NOMO-1 (cell line): ENCODE data around the gene CREB5.
"Not testable (repeated sequence)": the region's sequence is repeated elsewhere in the genome, so short reads cannot be mapped to it uniquely, and the experiment has no call there.

Source experiments
- DNase-seq, 2 experiments: peaks; one replicate each; lab custom pipeline; 2025; ENCODE audit not compliant: unreplicated experiment in 2 of 2; lab: John Stamatoyannopoulos, UW

Gene CREB5

DNA sequence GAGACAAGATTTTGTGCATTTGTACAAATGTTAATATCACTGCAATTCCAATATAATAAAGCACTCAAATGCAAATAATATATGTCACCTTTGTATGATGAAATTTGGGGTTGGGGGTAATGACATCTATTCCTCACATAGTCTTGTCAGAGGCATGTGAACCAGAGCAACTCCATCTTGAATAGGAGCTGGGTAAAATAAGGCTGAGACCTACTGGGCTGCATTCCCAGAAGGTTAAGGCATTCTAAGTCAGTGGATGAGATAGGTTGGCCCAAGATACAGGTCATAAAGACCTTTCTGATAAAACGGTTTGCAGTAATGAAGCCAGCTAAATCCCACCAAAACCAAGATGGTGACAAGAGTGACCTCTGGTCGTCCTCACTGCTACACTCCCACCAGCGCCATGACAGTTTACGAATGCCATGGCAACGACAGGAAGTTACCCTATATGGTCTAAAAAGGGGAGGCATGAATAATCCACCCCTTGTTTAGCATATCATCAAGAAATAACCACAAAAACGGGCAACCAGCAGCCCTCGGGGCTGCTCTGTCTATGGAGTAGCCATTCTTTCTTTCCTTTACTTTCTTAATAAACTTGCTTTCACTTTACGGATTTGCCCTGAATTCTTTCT is 413.6 kb downstream of the CREB5 start:
- DNase-seq = not testable (repeated sequence)

DNA sequence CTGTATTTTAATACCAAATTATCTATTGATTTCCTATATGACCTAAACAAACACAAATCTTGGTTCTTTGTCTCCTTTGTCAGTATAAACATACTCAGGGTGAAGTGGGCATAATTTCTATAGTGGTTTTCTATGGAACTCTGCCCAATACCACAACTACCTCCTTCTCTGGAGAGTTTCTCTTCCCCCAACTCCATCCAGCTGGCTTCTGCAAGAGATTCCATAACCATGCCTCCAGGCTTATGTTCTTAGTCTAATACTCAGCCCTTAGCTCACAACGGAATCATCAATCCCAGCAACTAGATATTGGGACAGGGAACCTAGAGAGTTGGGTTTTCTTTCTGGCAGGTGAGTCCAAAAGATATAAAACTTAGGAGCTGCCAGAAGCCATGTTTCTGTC is 418.5 kb downstream of the CREB5 start:
- DNase-seq = no peak

DNA sequence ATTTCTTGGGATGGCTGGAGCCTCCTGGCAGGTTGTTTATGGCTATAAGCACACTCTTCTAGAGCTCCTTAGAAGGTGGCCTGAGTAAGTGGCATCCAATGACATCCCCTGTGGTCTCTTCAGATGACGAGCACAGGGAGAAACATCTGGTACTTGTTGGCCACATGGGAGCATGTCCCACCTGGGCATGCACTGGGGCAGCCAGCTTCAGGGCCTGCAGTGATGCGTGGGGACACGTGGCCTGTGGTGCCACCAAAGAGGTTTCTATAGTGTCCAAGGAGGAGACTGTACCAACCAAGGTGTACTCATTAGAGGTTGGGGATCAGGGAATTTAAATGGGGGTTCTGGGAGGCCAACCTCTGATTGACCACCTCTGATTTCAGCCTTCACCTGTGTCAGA is 420.4 kb downstream of the CREB5 start:
- DNase-seq = no peak

DNA sequence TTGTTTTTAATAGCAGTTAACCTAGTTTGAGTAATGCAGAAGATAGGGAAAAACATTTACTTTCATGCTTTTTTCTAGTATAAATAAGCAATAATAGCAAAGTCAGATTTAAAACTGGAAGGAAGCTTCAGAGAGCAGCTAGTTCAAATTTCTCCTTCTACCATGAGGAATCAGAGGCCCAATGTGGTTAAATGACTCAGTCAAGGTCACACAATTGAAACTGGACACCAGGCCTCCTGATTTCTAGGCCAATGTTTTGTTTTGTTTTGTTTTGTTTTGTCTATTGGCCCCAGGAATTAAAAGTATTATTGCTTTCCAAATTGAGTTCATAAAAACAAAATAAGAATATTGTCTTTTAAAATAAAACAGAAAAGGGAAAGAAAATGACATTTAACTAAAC is 423.5 kb downstream of the CREB5 start:
- no peak for DNase-seq

DNA sequence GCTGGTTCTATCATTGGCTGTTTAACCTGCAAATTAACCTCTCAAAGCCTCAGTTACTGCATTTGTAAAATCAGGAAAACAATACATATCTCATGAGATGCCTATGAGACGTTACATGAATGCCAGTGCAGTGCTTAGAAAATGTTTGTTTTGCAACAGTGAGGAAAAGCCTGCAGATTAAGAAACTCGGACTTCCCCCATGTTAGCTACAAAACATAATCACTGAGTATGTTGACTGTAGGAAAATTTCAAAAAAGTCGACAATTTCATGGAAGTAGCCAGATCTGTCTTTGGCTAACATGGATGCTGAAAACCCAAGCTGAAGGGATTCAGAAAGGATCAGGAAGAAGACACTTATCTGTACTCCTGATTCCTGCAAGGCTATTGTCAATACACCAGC is 424.4 kb downstream of the CREB5 start:
- DNase-seq = no peak

DNA sequence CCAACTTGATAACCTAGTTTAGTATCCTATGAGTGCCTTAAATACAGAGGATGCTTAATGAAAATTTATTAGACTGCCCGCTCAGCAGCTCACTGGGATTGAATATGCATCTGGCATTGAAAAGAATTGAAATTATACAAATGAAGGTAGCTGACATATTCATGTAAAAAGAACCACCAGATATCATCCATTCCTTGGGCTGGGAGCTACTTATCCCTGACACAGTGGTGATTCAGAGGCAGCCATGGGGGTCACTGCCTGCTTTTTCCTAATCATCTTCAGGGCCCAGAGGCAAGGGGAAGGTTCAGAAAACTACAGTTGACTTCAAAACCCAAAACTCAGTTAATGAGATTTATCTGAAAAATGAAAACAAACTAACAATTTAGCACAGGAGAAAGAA is 424.9 kb downstream of the CREB5 start:
- DNase-seq = no peak

DNA sequence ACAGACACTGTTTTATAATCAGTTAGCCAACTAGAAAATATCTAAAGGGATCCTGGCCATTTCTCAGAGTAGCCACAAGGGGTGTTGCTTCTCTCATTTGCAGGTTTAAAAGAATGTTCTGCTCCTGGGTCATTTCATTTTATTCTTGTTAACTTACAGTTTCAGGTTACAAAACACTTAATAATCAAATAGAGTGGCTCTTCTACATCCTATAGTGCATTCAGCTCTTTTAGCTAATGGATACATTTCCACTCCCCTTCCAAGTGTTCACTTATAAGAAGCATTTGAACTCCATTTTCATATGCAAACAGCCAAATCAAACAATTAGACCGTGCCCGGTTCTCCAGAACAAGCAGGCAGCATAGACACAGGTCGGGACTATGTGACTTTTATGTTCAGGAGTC is 428.3 kb downstream of the CREB5 start:
- no peak for DNase-seq

DNA sequence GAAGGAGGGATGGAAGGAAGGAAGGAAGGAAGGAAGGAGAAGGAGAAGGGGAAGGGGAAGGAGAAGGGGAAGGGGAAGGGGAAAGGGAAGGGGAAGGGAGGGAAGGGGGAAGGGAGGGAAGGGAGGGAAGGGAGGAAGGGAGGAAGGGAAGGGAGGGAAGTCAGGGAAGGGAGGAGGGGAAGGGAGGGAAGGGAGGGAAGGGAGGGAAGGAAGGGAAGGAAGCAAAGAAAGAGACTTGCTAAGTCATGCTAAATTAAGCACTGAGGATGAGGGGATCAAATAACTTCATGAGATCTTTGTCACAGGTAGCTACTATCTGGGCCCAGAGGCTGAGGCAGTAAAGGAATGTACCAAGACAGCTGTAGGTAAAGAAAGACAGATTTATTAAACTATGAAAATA is 429.4 kb downstream of the CREB5 start:
- no peak for DNase-seq

DNA sequence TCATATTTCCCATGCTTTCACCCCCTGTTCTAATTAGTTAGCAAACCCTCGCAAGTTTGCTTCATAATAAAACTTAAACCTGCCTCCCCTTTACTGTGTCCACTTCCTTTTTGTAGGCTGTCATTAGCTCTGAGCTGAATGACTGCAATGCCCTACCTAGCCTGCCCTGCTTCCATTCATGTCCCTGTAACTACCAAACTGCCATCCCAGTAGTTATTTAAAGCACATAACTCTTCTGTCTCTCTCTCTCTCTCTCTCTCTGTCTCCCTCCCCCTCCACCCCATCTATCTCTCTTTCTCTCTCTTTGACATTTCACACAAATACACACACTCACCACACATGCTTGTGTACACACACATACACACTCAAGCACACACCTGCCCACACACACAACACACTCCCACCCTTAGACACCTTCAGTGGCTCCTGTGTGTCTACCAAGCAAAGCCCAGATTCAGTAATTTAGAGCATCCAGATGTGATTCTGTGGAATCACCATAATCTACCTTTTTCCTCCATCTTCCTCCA is 430.5 kb downstream of the CREB5 start:
- no peak for DNase-seq

DNA sequence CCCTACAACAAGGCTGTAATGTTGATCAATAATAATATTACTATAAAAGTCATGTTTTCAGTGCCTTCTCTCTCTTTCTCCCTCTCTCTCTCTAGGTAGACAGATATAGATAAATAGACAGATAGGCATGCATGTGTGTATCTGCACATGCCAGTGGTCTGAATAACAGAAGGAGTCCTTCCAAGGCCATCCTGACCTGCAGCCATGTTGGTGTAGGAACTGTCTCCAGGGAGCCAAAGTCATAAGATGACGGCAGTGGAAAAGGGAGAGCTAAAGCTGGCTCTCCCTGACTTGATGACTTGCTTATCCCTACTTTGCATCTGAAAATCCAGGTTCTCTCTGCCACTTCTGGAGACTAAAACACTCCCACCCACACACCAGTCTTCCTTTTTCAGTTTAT is 432.8 kb downstream of the CREB5 start:
- DNase-seq = no peak

DNA sequence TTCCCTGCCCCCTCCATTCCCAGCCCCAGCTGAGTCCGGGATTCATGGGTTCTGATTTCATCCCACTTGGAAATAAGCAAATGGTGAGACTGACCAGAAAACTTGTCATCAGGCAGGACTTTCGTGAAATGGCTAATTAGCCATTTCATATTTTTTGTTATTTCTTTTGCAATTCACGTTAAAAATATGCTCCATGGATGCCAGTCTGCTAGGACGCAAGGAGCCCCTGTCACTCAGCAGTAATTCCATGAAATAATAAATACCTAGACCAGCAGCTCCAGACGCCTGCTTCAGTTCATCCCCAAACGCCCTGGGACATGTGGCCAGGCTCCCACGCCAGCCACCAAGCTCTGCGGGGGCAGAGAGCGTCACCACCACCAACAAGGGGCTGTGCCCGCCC is 434.9 kb downstream of the CREB5 start:
- no peak for DNase-seq

DNA sequence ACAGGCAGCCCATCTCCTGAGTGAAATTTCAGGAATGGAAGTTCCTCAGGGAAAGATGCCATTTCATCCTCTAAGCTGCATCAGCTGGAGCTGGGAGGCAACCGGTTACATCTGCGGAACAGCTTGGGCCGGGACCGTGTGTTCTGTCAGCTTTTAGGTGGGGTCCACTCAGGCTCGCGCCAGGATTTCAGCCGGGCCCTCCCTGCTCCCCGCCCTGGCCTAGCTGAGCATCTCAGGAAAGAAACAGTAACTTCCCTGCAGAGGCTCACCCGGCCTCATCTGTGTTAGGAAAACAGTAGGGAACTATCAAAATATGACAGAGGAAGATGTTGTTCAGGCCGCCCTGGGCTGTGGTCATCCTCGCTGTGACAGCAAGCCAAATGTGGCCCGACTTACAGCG is 435.4 kb downstream of the CREB5 start:
- no peak for DNase-seq

DNA sequence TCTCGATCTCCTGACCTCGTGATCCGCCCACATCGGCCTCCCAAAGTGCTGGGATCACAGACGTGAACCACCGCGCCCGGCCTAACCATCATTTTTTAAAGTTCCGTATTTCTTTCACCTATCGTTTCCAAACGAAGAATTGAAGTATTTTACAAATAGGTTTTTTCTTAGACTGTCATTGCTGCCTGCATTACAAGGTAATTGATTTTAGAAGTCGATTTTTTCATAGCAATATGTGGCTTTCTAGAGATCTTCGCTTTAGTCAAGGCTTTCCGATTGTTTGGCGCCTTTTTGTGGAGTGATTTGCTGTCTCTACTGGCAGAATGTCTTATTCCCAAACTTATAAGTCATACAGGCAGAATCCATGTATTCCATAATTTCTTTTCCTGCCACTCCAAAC is 436.6 kb downstream of the CREB5 start:
- no peak for DNase-seq

DNA sequence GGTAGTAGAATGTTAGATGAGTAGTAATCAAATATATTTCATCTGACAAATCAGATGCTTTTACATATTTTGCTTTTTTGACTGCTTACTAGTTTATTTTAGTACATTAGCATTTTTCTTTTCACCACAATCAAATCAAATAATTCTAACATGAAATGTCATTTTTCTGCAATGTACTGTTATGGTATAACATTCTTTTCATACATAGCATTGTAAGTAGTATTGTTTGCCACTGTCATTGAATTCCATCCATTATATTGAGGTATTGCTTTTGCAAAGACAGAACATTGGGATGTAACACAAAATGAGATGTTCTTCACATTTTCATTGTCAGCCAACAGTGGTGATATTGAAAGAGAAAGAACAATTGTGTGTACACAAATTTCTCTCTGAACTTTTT is 438.4 kb downstream of the CREB5 start:
- DNase-seq = no peak

DNA sequence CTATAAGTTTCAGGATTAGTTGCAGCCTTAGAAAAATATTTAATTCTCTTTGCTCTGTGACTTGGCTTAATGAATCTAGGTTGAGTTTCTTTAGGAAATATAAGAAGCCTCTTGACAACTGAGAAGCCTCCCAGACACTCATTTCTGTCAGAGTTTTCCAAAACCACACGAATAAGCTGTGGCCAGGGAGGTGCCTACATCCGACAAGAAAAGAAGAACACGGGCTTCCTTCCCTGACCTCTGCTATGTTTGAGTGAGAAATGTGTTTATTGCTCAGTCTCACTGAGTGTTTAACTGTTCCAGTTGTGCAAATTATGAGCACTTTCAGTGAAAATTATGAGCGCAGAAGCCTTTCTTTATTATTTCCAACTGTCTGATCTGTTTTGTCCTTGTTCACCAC is 440.8 kb downstream of the CREB5 start:
- no peak for DNase-seq

DNA sequence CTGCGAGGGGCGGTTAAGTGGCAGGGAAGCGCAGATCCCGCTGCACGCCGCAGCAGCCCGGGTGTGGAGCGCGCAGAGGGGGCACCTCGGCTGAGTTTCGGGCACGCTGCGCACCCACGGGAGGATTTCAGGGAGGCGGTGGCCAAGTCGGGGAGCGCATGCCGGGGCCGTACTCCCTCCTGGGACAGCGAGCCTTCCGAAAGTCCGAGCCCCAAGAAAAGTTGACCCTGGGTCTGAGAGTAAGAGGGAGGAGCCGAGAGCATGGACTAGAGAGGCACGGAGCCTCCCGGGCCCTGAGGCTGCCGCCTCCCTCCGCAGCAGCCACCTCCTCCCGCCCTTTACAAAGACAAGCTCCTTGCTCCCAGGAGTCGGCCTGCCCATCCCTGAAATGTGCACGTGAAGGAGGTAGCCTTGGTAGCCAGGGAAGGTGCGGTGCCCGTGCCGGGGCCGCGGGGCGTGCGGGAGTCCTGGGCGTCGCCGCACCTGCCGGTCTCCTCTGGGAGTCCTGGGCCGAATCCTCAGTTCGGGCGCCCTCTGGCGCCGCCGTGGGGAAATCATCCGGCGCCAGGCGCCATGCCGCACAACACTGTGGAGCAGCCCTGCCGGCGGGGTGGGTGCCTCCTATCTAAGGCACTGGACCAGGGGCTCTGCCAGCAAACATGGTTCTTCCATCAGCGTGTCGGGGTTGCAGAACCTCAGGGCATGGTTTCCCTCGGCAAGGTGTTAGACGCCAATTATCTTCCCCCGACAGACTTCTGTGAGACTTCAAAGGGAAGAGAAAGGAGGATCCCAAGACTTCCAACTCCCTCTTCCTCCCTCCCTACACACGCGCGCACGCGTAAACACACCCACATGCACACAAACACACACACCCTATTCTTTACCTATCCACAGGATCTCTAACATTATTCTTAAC is 441.8 kb downstream of the CREB5 start:
- DNase-seq = peak; percentile 61 to 74

DNA sequence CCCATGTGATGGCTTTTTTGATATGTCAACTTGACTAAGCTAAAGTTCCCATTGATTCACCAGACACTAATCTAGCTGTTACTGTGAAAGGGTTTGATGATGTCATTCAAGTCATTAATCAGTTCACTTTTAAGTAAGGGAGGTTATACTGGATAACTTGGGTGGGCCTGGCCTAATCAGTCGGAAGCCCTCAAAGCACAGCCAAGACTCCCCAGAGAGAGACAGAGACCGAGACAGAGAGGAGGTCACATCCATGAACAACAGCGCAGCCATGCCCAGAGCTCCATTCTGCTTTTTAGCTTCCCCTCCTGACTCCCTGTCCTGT is 442.4 kb downstream of the CREB5 start:
- no peak for DNase-seq

DNA sequence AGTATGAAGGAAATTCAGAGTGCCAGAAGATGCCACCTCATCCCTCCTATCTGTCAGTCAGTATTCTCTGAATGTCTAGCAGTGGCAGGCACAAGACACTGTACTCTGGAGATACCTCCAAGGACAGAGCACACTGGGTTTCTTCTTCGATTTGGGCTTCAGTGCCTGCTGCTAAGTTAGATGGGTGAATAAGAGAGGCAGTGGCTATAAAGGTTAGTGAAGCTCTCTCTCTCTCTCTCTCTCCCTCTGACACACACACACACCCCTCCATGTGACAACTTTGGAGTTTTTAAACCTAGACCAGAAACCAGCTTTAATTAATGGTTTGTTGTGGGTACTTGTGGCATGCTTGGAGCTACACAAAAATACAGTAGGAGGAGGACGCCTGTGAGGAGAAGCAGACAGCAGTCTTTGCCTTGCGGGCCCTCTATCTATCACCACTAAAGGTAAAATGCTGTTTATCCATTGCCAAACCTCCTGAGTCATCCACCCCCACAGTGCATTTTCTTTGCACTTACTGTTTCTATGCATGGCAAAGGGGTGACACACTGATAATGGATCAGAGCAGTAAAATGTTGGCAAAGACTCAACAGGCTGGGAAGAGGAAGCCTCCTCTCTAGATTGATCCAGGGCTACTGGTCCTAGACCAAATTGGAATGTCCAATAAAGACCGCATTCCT is 443.4 kb downstream of the CREB5 start:
- DNase-seq = no peak

DNA sequence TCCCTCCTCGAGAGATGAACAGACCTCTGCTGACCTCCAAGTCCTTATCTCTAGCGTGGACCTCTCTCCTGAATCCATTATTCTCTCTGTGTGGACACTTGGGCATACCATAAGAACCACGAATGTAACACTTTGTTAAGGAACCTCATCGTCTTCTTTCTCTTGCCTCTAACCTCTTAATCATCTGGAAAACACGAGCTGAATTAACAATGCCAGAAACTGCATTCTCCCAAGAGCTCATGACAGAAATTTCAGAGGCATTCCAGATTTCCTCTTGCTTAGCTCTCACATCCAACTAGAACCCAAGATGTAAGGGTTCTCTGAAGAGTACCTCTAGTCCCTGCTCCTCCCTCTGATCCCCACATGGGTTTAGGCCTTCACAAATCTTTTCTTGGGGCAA is 444.3 kb downstream of the CREB5 start:
- no peak for DNase-seq

DNA sequence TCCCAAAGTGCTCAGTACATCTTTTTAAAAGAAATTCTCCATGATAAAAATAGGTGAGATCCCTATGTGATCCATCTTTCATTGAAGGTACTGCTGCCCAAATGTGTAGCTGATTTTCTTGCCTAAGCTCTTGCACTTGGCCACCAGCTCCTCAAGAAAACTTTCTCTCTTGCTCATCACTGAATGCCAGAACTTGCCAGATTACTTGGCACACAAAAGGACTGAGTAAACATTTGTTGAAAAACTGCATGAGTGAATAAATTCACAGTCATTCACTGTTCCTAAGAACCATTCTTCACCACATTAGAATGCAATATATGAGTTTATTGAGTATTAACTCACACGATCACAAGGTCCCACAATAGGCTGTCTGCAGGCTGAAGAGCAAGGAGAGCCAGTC is 445.9 kb downstream of the CREB5 start:
- DNase-seq = no peak

DNA sequence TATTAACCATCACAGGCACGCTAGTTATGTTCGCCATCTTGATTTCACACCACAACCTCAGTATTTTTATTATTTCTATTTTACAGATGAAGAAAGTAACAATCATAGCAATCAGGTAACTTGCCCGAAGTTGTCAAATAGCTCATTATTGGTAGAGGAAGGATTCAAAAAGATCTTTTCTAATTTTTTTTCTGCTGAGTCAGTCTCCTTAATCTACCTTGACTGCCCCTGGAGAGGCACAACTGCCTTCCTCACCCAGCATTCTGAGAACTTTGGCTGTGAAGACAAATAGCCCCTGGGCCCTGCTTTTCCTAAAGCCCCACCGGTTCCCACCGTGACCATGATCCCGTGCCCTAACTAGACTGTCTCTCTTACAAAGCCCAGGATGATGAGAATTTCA is 446.6 kb downstream of the CREB5 start:
- DNase-seq = no peak

DNA sequence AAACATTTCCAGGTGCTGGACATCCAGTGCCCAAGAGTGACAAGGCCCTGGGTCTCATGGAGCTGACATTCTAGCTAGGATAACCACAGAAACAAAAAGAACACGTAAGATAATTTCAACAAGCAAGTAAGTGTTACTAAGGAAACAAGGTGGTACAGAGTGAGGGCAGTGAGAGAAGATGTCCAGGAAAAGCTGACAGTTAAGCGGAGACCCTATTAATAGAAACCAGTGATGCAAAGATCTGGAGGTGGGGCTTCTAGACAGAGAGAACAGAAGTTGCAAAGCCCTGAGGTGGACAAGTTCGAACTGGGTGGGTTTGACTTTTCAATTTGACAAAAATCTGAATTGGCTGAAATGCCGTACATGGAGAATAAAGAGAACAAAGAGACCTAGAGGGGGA is 449.5 kb downstream of the CREB5 start:
- DNase-seq = no peak
